Endothelial cell of umbilical vein (primary cell): ENCODE data around the gene SYNE3. TPM values are rescaled to one million over a fixed set of nuclear protein-coding genes. Genes with fewer than 3 reads are reported as not detected.

Experiments used
- BruUV-seq: library from RNA; stranded (reverse); fragments of 400-500 nt; replicated peaks from 2 replicates; lab custom pipeline; 2021; lab: Mats Ljungman, UMichigan
- CTCF ChIA-PET: fragments of 300-600, 350-600 bp; sonication (Branson Sonifier 250); formaldehyde crosslinking; loops from one replicate; lab custom pipeline; 2021; ENCODE audit warnings: antibody characterized with exemption, inconsistent platforms; lab: Charles Lee
- POLR2A ChIA-PET: fragments of 300-600, 350-600 bp; sonication (Branson Sonifier 250); formaldehyde crosslinking; loops from one replicate; lab custom pipeline; 2021; ENCODE audit warnings: antibody characterized with exemption, inconsistent platforms; lab: Charles Lee
- DNase-seq: peaks from one replicate; pipeline ENCODE4 v3.0.0-alpha.2; 2011; ENCODE audit warnings: low read depth, low spot score
- FAIRE-seq: peaks from 2 replicates; lab custom pipeline; 2011; peaks lifted over from hg19 to GRCh38; lab: Jason Lieb, UNC
- H2AFZ ChIP-seq: 2 replicates; pipeline ENCODE4 v1.6.0; 2012; ENCODE audit warnings: low read depth, low read length, control low read depth, inconsistent platforms
- H3K27ac ChIP-seq: 2 replicates; pipeline ENCODE4 v1.5.1; 2011; ENCODE audit warnings: low read depth, mild to moderate bottlenecking, control low read depth, low read length, moderate library complexity; ENCODE audit not compliant: insufficient read depth
- H3K27me3 ChIP-seq, 2 experiments: 2 replicates each; pipeline versions ENCODE4 v1.6.0 to v1.6.1; 2011; ENCODE audit warnings: low read length in 2 of 2, mixed read lengths in 1 of 2; ENCODE audit not compliant: control insufficient read depth in 2 of 2, insufficient read depth in 2 of 2
- H3K36me3 ChIP-seq, 2 experiments: 2 replicates in 1 of 2; 3 replicates in 1 of 2; pipeline ENCODE4 v1.5.1; 2011; ENCODE audit warnings: low read length in 2 of 2, mild to moderate bottlenecking in 1 of 2, moderate library complexity in 1 of 2; ENCODE audit not compliant: control insufficient read depth in 2 of 2, insufficient read depth in 2 of 2; ENCODE audit errors: extremely low read depth in 1 of 2
- H3K4me1 ChIP-seq: 3 replicates; pipeline ENCODE4 v1.5.1; 2011; ENCODE audit warnings: mild to moderate bottlenecking, low read length; ENCODE audit not compliant: control insufficient read depth, insufficient read depth; ENCODE audit errors: extremely low read depth
- H3K4me2 ChIP-seq: 2 replicates; pipeline ENCODE4 v1.6.1; 2011; ENCODE audit warnings: low read length, control low read depth, mixed read lengths; ENCODE audit not compliant: insufficient read depth
- H3K4me3 ChIP-seq, 3 experiments: fragments of 200-600 bp in 1 of 3; sonication (generic), shearing (Covaris generic) in 1 of 3; replicated peaks in 1 of 3; 2 replicates each; pipeline ENCODE4 v1.5.1; 2011 to 2016; ENCODE audit warnings: control low read depth in 3 of 3, low read length in 3 of 3, mild to moderate bottlenecking in 2 of 3, inconsistent platforms in 1 of 3, low read depth in 1 of 3, moderate library complexity in 1 of 3; ENCODE audit not compliant: insufficient read depth in 1 of 3
- H3K79me2 ChIP-seq: 2 replicates; pipeline ENCODE4 v1.6.0; 2012; ENCODE audit warnings: low read length, inconsistent platforms; ENCODE audit not compliant: control insufficient read depth, insufficient read depth
- H3K9ac ChIP-seq: replicated peaks from 2 replicates; pipeline ENCODE3; 2011; ENCODE audit warnings: low read length, control low read depth; ENCODE audit not compliant: insufficient read depth; ENCODE audit errors: extremely low read depth
- H3K9me1 ChIP-seq: replicated peaks from 3 replicates; pipeline ENCODE4 v1.6.0; 2011; ENCODE audit warnings: mild to moderate bottlenecking, low read length; ENCODE audit not compliant: control insufficient read depth, insufficient read depth; ENCODE audit errors: extremely low read depth
- H3K9me3 ChIP-seq: replicated peaks from 2 replicates; pipeline ENCODE4 v1.5.1; 2012; ENCODE audit warnings: low read length, inconsistent platforms; ENCODE audit not compliant: control insufficient read depth, insufficient read depth
- H4K20me1 ChIP-seq: replicated peaks from 2 replicates; pipeline ENCODE3; 2011; ENCODE audit warnings: mild to moderate bottlenecking, low read length; ENCODE audit not compliant: control insufficient read depth, insufficient read depth; ENCODE audit errors: extremely low read depth
- EZH2 ChIP-seq: IDR thresholded peaks from 2 replicates; pipeline ENCODE4 v1.6.1; 2012; ENCODE audit warnings: borderline replicate concordance, low read depth, mild to moderate bottlenecking, moderate library complexity, low read length, inconsistent platforms; ENCODE audit not compliant: severe bottlenecking
- GATA2 ChIP-seq: IDR thresholded peaks from 2 replicates; pipeline ENCODE4 v1.7.0; 2011; ENCODE audit warnings: low read depth, mild to moderate bottlenecking, moderate library complexity, mixed read lengths, low read length; ENCODE audit not compliant: insufficient read length, insufficient read depth
- JUN ChIP-seq: IDR thresholded peaks from 2 replicates; pipeline ENCODE4 v1.6.1; 2011; ENCODE audit warnings: borderline replicate concordance, low read depth; ENCODE audit not compliant: insufficient read length, insufficient read depth
- MYC ChIP-seq: IDR thresholded peaks from one replicate; pipeline ENCODE4 v1.6.1; 2011; ENCODE audit warnings: mild to moderate bottlenecking, low read depth, low read length
- POLR2A ChIP-seq: IDR thresholded peaks from 2 replicates; pipeline ENCODE4 v1.6.1; 2012; ENCODE audit warnings: low read depth, mild to moderate bottlenecking, control low read depth, low read length
- POLR2AphosphoS5 ChIP-seq: IDR thresholded peaks from 2 replicates; pipeline ENCODE4 v1.6.1; 2012; ENCODE audit warnings: low read depth, mild to moderate bottlenecking, control low read depth, low read length, moderate library complexity; ENCODE audit not compliant: insufficient read depth
- dilution Hi-C: fragments of 300-500 bp; cut with MboI; formaldehyde crosslinking; loops from one replicate; pipeline ENCODE4 v1.15.0; 2019; ENCODE audit warnings: low sequenced_read_pairs; ENCODE audit not compliant: extremely low pct_ligation_motif_present
- intact Hi-C: fragments of 100-400 bp; cut with micrococcal nuclease; formaldehyde crosslinking; loops from one replicate; pipeline ENCODE4 v1.10.0; 2022
- polyA plus RNA-seq, 4 experiments: library from polyadenylated mRNA; depleted of rRNA in 3 of 4; stranded (reverse) in 3 of 4; unstranded in 1 of 4; fragments of >200 nt; gene quantifications; 2 replicates each; pipeline versions ENCODE4 v1.2.1 to v1.2.3, GENCODE V29; 2011 to 2012; ENCODE audit warnings: missing spikeins in 1 of 4
- total RNA-seq: library from RNA; stranded (reverse); gene quantifications from 2 replicates; pipeline ENCODE4 v1.2.3, GENCODE V29; 2021
- TF ChIP-seq, protein P1 (sequence below): IDR thresholded peaks from 2 replicates; pipeline ENCODE4 v1.6.1; 2011; ENCODE audit not compliant: insufficient read depth, insufficient read length
- TF ChIP-seq, protein P2 (sequence below), 2 donors: IDR thresholded peaks; 1 replicate in 1 of 2; 2 replicates in 1 of 2; pipeline ENCODE4 v1.5.1; 2011; ENCODE audit warnings: low read length in 2 of 2, mild to moderate bottlenecking in 2 of 2, moderate library complexity in 2 of 2, control low read depth in 1 of 2, inconsistent platforms in 1 of 2, low read depth in 1 of 2; ENCODE audit not compliant: insufficient read depth in 1 of 2; ENCODE audit errors: extremely low read depth in 1 of 2

SYNE3 gene
- total and polyA plus RNA-seq, 2 donors (not counting 3 experiments of a cell fraction or from before 2014, with no cell fraction given), result 3.0 to 18.8 TPM

DNA sequence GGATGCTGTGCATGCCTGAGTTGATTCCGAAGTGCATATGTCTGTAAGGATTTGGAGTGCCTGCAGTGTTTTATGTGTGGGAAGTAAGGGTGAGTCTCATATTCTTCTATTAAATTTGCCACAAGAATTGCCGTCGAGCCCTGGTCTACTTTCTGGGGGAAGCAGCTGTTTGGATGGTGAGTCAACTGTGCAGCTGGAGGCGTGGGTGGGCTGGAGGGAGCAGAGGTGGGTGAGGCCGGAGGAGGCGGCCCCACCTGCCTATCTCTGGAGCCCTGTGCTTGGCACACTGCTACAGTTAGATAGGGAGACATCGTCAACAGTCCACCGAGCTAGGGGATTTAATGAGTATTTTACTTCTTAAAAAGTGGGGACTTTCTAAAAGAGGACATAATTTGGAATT is 28.1 kb upstream of the SYNE3 start:
- Histone ChIP-seq H3K27ac (no peak overlapping the region), H3K4me1 (peaks cover 36% of the 10 kb centered on the region), H3K79me2 (peaks cover 36% of the 10 kb centered on the region), H3K4me2 (no peak overlapping the region), H3K9me1 (no peaks in the 10 kb centered on the region), H3K4me3 (no peak overlapping the region), H3K9me3 (no peaks in the 10 kb centered on the region), H3K27me3 (no peaks in the 10 kb centered on the region), H3K36me3 (no peaks in the 10 kb centered on the region), H2AFZ (no peak overlapping the region), H3K9ac (no peak overlapping the region), H4K20me1 (no peaks in the 10 kb centered on the region)
- dilution Hi-C loops (no loop called here), intact Hi-C loops (no loop called here)
- no TSS peak for BruUV-seq
- CTCF ChIA-PET, result no interaction called here
- FAIRE-seq (no peak), DNase-seq (no peak)
- POLR2A ChIA-PET, result no interaction called here
- TF ChIP-seq, protein P1, sequence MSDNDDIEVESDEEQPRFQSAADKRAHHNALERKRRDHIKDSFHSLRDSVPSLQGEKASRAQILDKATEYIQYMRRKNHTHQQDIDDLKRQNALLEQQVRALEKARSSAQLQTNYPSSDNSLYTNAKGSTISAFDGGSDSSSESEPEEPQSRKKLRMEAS, result no peak
- no peak for TF ChIP-seq MYC
- TF ChIP-seq POLR2AphosphoS5, result no peak
- TF ChIP-seq JUN, result no peak
- TF ChIP-seq, protein P2, sequence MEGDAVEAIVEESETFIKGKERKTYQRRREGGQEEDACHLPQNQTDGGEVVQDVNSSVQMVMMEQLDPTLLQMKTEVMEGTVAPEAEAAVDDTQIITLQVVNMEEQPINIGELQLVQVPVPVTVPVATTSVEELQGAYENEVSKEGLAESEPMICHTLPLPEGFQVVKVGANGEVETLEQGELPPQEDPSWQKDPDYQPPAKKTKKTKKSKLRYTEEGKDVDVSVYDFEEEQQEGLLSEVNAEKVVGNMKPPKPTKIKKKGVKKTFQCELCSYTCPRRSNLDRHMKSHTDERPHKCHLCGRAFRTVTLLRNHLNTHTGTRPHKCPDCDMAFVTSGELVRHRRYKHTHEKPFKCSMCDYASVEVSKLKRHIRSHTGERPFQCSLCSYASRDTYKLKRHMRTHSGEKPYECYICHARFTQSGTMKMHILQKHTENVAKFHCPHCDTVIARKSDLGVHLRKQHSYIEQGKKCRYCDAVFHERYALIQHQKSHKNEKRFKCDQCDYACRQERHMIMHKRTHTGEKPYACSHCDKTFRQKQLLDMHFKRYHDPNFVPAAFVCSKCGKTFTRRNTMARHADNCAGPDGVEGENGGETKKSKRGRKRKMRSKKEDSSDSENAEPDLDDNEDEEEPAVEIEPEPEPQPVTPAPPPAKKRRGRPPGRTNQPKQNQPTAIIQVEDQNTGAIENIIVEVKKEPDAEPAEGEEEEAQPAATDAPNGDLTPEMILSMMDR (IDR thresholded peaks at IDR 0.05; ENCODE audit: extremely low read depth in 1 of 2, insufficient read depth in 1 of 2, low read depth in 1 of 2, low read length in 2 of 2), result no peak
- TF ChIP-seq GATA2, result no peak
- TF ChIP-seq EZH2, result no peak
- no peak for TF ChIP-seq POLR2A
